ENCODE measurements around the gene TMEM33.

TMEM33 gene

DNA sequence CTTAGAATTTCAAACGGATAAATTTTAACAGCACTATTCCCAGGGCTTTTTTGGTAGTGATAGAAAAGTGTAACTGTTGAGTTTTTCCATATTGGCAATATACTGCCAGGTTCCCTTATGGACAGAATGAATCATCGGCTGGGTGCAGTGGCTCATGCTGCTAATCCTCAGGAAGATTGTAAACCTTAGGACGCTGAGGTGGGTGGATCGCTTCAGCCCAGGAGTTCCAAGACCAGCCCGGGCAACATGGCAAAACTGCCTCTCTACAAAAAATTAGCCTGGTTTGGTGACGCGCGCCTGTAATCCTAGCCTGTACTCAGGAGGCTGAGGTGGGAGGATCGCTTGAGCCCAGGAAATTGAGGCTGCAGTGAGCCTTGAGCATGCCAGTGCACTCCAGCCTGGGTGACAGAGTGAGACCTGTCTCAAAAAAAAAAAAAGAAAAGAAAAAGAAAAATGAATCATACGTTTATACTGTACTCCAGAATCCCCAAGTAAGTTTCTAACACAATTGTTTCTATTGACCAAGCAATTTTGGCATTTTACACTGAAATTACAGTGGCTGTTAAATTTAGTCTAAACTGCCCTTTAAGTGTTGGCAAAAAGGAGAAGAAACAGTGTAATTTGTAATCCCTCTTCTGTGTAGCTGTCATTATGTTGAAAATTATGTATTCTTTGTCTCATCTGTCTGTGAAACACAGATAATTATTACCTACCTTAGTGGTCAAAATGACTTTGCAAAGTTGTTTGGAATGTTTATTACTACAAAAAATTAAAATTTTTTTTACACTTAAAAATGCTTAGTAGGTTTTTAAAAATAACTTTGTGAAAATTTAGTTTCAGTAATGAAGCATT lies 56.9 kb downstream of the TMEM33 start:
- Histone ChIP-seq H3K27ac (no peak overlapping the region), H3K4me3 (no peak overlapping the region)

DNA sequence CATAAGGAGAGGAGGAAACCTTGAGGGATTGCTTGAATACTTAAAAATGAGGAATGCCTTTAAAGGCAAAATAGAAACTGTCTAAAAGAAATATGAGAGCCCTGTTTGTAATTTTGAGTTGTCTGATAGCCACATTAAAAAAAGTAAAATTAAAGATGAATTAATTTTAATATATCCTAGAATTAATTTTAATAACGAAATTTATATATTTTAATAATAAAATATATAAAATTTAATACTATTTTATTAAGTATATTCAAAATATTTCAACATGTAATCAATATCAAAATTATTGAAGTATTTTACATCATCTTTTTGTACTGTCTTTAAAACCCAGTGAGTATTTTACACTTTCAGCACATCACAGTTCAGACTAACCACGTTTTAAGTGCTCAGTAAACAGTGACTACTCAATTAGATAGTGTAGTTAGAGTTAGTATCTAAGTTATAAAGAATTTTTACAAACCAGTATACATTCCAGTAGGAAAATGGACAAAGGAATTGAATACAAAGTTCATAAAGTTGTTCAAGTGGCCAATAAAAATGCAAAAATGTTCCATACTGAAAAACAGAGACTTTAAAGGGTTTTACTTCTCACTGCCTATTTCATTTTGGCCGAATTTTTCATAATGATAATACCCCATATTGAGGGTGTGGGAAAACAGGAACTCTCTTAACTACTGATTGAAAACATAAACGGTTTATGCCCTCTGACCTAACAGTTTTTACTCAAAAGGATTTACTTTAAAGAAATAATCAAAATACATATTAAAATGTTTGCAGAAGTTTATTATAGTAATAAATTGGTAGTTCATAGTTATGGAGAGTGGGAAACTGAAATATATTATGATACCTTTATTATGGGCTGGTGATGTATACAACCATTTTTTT lies 58.0 kb downstream of the TMEM33 start:
- Histone ChIP-seq H3K4me3 (no peak overlapping the region), H3K27ac (no peak overlapping the region)

DNA sequence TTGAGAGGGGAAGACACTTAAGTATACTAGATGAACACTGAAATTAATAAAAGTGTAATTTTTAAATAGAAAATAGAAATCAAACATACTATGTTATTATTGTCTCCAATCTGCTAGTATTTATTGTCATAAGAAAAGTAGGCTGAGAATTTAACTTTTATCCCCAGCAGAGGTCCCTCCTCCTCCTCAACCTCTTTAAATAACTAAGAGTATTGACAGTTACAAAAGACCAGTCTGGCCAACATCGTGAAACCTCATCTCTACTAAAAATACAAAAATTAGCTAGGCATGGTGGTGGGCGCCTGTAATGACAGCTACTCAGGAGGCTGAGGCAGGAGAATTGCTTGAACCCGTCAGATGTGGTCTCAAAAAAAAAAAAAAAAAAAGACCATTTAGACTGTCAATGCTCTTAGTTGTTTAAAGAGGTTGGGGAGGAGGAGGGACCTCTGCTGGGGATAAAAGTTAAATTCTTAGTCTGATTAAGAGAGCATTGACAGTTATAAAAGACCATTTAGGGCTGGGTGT lies 59.3 kb downstream of the TMEM33 start:
- no peak overlapping the region for H3K4me3 ChIP-seq
- H3K27ac ChIP-seq, result no peak overlapping the region

DNA sequence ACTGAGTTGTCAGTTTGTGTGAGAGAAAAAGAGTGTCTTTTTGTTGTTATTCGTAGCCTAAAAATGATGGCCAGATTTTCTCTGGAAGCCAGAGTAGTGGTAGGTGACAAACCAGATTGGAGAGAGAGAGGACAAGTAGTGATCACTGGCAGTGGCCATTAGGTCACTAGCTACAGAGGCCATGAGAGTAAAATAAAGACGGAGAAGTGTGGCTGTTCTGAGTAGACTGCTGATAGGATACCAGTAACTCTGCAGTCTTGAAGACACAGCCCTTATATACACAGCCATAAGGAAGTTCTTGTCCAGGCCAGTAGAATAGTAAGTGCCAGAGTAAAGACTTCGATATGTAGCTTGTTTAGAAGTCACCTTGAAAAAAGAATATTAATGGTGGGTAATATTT lies 62.8 kb downstream of the TMEM33 start:
- Histone ChIP-seq H3K4me3 (no peak overlapping the region), H3K27ac (no peak overlapping the region)

- H3K4me3 ChIP-seq, result no peak overlapping the region
- H3K27ac ChIP-seq, result no peak overlapping the region
Measured at GRCh38 chr4:41999321-41999720, 64.1 kb downstream of the TMEM33 start.

DNA sequence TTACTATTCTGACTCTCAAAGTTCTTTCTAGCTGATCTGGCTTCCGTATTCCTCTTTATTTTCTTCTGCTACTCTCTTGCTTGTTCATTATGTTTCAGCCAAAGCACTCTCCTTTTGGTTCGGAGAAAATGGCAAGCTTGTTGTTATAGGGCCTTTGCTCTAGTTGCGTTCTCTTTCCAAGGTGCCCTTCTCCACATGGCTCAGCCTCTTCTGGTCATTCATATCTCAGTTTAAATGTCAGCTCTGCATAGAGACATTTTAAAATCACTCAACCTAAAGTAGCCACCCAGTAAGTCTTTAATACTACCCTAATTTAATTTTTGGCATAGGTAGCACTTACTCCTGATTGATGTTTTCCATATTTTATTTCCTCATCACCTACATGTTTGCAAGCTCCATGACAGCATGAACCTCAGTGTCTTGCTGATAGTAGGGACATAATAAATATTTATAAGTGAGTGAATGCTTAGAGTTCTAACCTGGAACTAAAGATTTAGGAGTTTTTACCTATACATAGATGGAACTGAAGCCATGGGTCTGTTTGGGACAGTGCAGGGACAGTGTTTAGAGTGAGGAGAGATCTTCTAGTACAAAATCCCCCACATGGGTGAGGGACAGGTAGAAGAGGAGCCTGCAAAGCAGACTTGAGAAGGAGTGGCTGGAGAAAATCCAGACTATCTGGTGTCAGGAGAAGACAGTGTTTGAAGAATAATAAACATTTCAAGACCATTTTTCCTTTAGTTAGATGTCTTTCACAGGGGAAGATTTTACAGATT lies 73.0 kb downstream of the TMEM33 start:
- H3K4me3 ChIP-seq, result no peak overlapping the region
- no peak overlapping the region for H3K27ac ChIP-seq
